ENCODE measurements around the gene CLEC2D. TPM values are rescaled to one million over a fixed set of nuclear protein-coding genes. Genes with fewer than 3 reads are reported as not detected.

Gene CLEC2D
- total and polyA plus RNA-seq, 2 experiments from 2014 or later, result 7.8 to 20.2 TPM

GRCh38 chr12:9634177-9634803 is 35.2 kb upstream of the CLEC2D start:
- no peaks in the 10 kb centered on the region for H3K4me1 ChIP-seq (ENCODE audit: low read depth)
- no peaks in the 10 kb centered on the region for H3K9me3 ChIP-seq (ENCODE audit: low read depth)
- peak; percentile 64 to 66 for DNase-seq (ENCODE audit: low read depth in 1 of 2, low spot score in 1 of 2)
- no peaks in the 10 kb centered on the region for H3K27me3 ChIP-seq
- no peak overlapping the region for H3K27ac ChIP-seq
- H3K36me3 ChIP-seq, result no peaks in the 10 kb centered on the region
- TF ChIP-seq, protein P1, sequence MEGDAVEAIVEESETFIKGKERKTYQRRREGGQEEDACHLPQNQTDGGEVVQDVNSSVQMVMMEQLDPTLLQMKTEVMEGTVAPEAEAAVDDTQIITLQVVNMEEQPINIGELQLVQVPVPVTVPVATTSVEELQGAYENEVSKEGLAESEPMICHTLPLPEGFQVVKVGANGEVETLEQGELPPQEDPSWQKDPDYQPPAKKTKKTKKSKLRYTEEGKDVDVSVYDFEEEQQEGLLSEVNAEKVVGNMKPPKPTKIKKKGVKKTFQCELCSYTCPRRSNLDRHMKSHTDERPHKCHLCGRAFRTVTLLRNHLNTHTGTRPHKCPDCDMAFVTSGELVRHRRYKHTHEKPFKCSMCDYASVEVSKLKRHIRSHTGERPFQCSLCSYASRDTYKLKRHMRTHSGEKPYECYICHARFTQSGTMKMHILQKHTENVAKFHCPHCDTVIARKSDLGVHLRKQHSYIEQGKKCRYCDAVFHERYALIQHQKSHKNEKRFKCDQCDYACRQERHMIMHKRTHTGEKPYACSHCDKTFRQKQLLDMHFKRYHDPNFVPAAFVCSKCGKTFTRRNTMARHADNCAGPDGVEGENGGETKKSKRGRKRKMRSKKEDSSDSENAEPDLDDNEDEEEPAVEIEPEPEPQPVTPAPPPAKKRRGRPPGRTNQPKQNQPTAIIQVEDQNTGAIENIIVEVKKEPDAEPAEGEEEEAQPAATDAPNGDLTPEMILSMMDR (IDR thresholded peaks at IDR 0.05; ENCODE audit: low read depth, low read length), result peak; percentile 71
- no peak overlapping the region for H3K4me3 ChIP-seq

GRCh38 chr12:9634969-9635754 is 34.4 kb upstream of the CLEC2D start:
- no peaks in the 10 kb centered on the region for H3K36me3 ChIP-seq
- H3K27ac ChIP-seq, result no peak overlapping the region
- H3K4me3 ChIP-seq, result no peak overlapping the region
- no peaks in the 10 kb centered on the region for H3K4me1 ChIP-seq (ENCODE audit: low read depth)
- H3K9me3 ChIP-seq (ENCODE audit: low read depth), result no peaks in the 10 kb centered on the region
- TF ChIP-seq, protein P1 (IDR thresholded peaks at IDR 0.05; ENCODE audit: low read depth, low read length), result no peak
- H3K27me3 ChIP-seq, result no peaks in the 10 kb centered on the region
- no peak for DNase-seq (ENCODE audit: low read depth in 1 of 2, low spot score in 1 of 2)

DNA sequence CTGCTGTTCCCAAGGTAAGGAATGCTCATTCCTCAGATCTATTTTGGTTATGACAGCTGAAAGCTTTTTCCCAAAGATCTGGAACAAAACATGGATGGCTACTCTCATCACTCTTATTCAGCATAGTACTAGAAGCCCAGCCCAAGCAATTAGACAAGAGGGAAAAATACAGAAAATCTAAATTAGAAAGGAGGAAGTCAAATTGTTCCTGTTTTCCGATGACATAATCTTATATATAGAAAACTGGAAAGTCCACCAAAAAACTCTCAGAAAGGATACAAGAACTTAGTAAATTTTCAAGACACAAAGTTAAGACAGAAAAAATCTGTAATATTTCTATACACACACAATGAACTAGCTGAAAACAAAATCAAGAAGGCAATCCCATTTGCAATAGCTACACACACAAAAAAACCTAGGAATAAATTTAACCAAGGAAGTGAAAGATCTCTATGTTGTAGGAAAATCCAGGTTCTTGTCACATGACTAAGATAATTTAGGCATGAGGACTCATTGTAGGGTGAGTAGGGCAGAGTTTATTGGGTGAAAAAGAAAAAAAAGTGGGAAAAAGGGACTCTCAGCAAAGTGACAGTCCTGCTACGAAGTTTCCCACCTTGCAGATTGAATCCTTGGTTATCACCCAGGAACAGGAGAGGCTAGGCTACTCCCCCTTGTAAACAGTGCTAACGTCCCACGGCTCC is 33.2 kb upstream of the CLEC2D start:
- TF ChIP-seq, protein P1 (IDR thresholded peaks at IDR 0.05; ENCODE audit: low read depth, low read length), result no peak
- Histone ChIP-seq H3K27ac (no peak overlapping the region), H3K9me3 (ENCODE audit: low read depth) (no peaks in the 10 kb centered on the region), H3K4me1 (ENCODE audit: low read depth) (no peaks in the 10 kb centered on the region), H3K27me3 (no peaks in the 10 kb centered on the region), H3K36me3 (no peaks in the 10 kb centered on the region), H3K4me3 (no peak overlapping the region)
- no peak for DNase-seq (ENCODE audit: low read depth in 1 of 2, low spot score in 1 of 2)

DNA sequence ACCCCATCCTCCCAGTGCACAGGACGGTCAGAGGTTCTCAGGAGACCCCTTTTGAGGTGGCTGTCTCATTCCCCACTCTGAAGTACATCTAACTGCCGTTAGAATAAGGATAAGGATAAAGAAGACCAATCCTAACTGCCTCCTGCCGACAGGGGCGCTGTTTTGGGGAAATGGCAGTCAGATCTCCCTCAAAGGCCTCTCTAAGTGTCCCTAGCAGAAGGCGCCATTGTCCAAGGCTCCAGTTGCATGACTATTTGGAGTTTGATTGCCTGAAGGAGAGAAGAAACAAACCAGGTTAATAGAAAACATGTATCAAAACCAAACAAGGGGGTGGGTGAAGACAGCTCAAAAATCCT is 32.7 kb upstream of the CLEC2D start:
- H3K27me3 ChIP-seq, result no peaks in the 10 kb centered on the region
- no peak for DNase-seq (ENCODE audit: low read depth in 1 of 2, low spot score in 1 of 2)

DNA sequence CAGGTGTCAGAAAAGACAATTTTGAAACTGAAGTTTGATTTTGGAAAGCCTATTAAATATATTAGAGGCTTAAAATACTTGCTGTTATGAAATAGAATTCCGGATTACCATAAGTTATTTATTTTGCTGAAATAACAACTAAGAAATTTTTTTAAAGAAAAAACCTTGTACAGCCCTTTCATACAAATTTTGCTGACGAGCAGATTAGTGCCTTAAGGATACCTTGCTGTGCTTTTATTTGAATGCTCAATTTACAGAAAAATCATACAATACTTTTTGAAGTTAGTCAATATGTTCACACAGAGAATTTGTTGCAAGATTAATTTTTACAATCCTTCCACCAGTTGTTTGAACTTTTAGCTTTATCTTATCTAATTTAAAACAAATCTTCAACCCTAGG is 29.5 kb upstream of the CLEC2D start:
- Histone ChIP-seq H3K27me3 (no peaks in the 10 kb centered on the region), H3K36me3 (no peaks in the 10 kb centered on the region), H3K27ac (no peak overlapping the region), H3K4me3 (no peak overlapping the region), H3K9me3 (ENCODE audit: low read depth) (no peaks in the 10 kb centered on the region), H3K4me1 (ENCODE audit: low read depth) (no peaks in the 10 kb centered on the region)
- no peak for DNase-seq (ENCODE audit: low read depth in 1 of 2, low spot score in 1 of 2)
- TF ChIP-seq, protein P1 (IDR thresholded peaks at IDR 0.05; ENCODE audit: low read depth, low read length), result no peak

More for the DNA sequence above, 32.7 kb upstream of the CLEC2D start:
- no peaks in the 10 kb centered on the region for H3K9me3 ChIP-seq (ENCODE audit: low read depth)
- TF ChIP-seq, protein P1 (IDR thresholded peaks at IDR 0.05; ENCODE audit: low read depth, low read length), result no peak
- no peak overlapping the region for H3K4me3 ChIP-seq
- no peak overlapping the region for H3K27ac ChIP-seq
- no peaks in the 10 kb centered on the region for H3K36me3 ChIP-seq
- no peaks in the 10 kb centered on the region for H3K4me1 ChIP-seq (ENCODE audit: low read depth)
